Measurements from ENCODE around the gene VPS9D1.
"Not testable (repeated sequence)": the region's sequence is repeated elsewhere in the genome, so short reads cannot be mapped to it uniquely, and the experiment has no call there.

Gene VPS9D1

DNA sequence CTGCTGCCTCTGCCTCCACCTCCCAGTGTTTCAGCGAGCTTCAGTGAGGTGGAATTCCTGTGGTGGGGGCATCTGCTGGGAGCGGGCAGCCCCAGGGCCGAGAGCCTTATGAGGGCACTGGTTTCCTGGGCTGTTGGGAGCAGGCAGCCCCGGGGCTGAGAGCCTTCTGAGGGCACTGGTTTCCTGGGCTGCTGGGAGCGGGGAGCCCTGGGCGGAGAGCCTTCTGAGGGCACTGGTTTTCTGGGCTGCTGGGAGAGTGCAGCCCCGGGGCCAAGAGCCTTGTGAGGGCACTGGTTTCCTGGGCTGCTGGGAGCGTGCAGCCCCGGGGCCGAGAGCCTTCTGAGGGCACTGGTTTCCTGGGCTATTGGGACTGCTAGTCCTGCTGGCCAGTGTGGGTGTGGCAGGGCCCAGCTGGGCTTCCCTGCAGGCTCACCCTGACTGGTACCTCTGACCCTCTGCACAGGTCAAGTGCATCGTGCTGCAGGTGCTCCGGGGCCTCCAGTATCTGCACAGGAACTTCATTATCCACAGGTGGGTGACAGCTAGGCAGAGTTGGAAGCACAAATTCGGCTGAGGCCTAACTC, 28.6 kb downstream of the VPS9D1 start:
- no peak for DNase-seq

DNA sequence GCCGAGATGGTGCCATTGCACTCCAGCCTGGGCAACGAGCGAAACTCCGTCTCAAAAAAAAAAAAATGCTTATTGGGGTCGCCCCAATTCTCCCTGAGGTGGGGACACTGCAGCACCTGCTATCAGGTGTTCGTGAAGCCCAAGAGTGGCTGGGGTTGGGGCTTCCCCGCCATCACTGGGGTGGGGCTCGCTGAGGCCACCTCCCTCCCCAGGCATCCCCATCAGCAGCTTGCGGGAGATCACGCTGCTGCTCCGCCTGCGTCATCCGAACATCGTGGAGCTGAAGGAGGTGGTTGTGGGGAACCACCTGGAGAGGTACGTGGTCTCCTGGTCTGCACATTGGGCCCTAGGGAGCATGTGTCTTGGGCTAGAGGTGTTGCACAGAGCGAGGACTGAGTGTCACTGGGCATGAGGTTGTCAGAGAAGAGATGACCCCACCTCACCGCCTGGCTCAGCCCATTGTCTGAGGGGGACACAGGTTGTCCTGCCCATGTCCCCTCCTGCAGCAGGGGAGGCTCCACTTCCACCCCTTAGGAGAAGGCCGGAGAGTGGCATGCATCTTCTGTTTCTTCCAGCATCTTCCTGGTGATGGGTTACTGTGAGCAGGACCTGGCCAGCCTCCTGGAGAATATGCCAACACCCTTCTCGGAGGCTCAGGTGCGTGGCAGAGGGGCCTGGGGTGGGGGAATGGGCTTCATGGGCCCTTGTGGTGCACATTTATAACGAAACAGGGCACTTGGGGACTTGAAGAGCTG, 29.3 kb downstream of the VPS9D1 start:
- DNase-seq, result no peak

DNA sequence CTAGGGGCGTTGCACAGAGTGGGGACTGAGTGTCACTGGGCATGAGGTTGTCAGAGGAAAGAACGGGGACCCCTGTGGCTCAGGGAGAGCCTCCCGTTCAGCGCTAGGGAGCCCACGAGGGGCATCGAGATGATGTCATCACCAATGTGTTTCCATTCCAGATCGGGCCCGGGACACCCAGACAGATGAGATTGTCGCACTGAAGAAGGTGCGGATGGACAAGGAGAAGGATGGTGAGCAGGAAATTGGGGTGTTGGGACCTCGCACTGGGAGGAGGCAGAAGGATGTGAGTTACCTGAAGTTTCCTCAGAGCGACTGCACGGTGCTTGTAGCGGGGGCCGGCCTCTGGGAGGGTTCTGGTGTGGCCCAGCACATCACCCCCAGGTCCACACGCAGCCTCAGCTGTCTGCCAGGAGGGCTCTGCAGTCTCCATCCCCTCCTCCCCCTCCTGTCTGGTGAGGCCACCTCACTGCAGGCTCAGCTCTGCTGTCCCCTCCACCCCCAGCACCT, 30.3 kb downstream of the VPS9D1 start:
- no peak for DNase-seq

DNA sequence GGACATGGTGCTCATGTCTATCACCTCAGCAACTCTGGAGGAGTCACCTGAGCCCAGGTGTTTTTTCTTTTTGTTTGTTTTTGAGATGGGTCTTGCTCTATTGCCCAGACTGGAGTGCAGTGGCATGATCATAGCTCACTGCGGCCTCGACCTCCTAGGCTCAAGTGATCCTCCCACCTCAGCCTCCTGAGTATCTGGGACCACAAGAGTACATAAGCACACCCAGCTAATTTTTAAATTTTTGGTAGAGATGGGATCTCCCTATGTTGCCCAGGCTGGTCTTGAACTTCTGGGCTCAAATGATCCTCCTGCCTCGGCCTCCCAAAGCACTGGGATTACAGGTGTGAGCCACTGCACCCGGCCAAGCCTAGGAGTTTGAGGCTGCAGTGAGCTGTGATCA, 31.1 kb downstream of the VPS9D1 start:
- DNase-seq, result not testable (repeated sequence)

DNA sequence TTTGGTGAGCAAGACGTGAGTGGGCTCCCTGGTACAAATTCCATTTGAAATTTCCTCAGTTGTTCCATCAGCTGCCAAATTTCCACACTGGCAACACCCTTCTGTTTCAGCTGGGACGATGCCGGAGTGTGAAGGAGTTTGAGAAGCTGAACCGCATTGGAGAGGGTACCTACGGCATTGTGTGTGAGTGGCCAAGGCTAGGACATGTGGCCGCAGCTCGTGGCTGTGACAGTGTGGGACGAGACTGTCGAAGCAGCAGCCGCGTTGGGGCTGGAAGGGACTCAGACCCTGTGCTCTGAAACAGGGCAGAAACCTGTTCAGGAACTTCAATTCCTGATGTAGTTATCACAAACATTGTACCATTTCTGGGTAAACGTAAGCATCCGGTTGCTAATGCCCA, 31.6 kb downstream of the VPS9D1 start:
- DNase-seq, result no peak

DNA sequence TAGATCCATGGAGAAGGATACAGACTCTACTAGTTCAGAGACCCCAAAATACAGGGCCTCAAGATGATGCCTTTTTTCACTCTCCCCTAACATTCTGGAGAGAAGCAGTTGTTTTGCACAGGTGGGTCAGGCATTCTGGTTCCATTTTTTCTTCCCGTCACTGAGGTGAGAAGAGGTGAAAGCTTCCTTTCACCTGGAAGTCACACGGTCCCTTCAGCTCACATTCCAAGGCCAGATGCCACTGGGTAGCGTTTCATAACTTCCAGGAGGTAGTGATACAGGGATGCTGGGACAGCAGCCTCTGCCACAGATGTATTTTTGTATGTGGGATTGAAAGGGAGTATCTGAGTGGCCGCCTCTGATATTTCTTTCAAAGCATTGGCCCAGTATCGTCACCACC, 32.3 kb downstream of the VPS9D1 start:
- no peak for DNase-seq

DNA sequence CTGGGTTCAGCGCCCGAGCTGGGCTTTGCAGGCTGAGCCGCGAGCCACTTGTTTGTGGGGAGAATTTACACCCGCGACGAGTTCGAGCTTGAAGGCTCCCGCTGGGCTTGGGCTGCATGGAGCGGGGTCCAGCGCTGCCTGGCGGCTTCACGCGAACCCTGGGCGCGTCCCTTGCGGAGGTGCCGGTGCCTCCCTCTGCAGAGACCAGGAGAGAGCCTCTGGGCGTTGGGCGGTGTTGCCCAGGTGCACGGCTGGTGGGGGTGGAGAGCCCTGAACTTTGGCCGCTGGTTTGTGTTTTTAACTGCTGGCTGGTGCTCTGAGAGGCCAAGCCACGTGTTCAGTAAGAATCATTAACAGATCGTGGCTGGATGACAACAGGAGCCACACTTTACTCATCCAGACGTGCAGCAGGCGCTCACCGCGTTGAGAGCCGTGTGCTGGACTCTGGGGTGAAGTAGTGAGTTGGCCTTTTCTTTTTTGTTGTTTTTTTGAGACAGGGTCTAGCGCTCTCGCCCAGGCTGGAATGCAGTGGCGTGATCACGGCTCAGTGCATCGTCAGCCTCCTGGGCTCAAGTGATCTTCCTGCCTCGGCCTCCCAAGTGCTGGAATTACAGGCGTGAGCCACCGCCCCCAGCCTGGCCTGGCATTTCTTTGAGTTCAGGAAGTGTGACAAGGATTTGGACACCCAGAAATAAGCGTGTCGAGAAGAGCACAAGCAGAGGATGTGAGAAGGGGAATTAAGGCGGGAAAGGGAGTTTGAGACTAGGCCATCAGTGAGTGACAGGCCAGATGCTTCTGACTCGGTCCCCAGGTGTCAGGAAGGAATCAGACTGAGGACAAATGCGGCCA, 33.4 kb downstream of the VPS9D1 start:
- no peak for DNase-seq

DNA sequence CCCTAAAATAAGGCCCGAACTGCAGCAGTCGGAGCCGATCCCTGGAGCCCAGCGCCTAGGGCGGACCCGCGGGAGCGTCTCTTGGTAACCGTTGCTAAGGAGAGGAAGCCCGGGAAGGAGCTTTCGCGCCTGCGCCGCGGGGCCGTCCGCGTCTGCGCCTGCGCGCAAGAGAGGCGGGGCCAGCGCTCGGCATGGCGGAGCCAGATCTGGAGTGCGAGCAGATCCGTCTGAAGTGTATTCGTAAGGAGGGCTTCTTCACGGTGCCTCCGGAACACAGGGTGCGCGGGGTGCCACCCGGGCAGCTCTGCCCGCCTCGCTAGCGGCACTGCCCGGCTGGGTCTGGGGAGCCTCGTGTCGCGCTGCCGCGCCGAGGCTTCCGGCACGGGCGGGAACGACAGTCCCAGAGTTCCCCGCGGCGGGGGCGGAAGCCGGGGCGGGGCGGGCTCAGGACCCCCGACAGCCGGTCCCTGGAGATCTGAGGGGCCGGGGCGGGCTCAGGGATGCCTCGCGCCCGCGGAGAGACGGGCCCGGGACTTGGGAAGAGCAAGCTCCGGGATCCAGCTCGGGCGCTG, 34.1 kb downstream of the VPS9D1 start, which contains the start of gene CDK10:
Gene CDK10, plus strand, starts transcription at position 170 of the 572 bp plus-strand sequence. Its CDS starts 22 bp downstream, at position 192.
- DNase-seq, result peak; percentile 90

DNA sequence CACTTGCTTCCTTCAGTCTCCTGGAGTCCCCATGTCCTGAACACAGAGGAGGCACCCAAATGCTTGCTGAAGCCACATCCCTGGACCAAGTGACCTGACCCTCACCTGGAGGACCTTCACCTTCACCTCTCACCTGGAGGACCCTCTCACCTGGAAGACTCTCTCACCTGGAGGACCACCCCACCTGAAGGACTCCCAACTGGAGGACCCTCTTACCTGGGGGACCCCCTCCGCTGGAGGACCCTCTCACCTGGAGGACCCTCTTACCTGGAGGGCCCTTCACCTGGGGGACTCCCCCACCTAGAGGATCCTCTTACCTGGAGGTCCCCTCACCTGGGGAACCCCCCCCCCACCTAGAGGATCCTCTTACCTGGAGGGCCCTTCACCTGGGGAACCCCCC, 34.8 kb downstream of the VPS9D1 start:
- DNase-seq, result no peak

DNA sequence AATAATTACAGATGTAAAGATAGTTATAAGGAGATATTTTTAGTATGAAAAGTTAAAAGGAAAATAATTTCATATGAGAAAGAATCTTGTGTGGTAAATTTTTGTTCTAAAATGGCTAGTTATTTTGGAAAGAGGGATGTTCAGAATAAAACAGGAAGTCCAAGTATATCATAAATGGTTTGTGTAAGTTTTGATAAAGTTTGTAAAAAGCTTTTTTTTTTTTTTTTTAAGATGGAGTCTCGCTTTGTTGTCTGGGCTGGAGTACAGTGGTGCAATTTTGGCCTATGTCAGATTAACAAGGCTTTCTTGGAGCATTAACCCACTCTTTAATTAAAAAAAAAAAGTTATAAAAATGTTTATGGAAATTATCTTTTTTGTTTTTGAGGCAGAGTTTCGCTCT, 42.4 kb downstream of the VPS9D1 start:
- no peak for DNase-seq

DNA sequence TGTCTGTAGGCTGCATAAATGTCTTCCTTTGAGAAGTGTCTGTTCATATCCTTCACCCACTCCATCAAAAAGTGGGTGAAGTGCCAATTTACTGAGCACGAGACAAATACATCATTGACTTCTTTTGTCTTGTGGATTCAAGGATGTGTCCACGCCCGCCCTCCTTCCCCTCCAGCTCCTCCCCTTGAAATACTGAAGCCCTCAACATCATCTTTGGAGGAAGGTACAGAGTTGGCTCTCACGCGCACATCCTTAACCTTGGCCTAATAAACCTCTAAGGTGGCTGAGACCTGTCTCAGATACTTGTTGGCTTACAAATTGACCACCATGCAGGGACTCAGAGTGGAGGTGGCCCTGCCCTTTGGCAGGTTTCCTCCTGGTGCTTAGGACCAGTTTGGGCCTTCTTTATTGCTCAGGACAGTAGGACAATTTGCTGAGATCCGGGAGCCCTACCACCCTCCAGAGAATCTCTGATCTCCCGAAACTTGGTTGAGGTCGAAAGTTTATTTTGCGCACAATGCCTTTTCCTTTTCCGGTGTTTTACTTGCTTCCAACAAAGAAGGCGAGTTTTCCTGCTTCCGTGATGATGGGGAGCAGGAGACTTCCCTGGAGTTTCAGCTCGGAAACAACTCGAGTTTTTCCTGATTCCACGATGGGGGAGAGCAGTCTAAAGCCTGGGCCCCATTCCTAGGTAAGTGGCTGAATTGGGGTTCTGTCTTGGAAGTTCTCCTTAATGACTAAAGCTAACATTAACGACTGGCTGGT, 48.3 kb downstream of the VPS9D1 start:
- DNase-seq, result no peak

DNA sequence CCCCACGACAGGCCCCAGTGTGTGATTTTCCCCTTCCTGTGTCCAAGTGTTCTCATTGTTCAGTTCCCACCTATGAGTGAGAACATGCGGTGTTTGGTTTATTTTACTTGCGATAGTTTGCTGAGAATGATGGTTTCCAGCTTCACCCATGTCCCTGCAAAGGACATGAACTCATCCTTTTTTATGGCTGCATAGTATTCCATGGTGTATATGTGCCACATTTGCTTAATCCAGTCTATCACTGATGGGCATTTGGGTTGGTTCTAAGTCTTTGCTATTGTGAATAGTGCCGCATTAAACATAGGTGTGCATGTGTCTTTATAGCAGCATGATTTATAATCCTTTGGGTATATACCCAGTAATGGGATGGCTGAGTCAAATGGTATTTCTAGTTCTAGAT, 49.1 kb downstream of the VPS9D1 start:
- not testable (repeated sequence) for DNase-seq

DNA sequence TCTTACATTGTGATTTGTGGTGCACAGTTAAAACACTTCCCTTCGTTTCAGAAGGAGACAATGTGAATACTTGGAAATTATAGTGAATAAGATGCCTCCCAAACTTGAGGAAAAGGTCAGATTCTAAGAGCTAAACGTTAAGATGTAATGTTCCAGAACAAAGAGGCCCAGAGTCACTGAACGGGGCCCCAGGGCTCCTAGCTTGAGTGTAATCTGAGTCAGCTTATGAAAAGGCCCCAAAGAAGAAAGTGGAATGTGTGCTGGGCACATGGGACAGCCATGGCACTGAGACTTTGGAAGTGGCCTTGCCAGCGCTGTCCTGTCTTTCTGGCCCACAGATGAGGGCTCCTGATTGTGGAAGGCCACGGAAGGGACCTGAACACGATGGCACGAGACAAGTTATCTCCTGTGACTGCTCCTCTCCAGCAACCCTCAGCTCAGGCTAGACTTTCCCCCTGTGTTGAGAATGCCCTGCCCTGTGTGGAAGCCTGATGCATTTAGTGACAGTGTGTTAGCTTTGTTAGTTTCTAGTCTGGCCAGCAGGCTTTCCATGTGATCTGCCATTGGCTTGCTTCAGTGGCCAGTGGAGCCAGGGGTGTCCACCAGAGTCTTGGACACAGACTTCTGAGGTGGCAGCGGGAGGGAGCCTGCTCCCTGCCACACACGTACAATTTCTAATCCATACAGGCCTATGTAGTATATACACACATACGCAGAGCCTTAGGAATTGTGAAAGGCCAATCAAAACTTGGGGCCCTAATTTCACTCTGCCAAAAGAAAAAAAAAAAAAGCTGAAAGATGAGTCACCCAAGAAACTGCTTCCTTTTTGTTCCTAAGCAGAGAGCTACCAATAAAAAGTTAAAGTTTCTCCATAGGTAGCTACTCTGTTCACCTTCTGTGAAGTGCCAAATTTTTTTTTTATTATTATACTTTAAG, 49.9 kb downstream of the VPS9D1 start:
- no peak for DNase-seq

DNA sequence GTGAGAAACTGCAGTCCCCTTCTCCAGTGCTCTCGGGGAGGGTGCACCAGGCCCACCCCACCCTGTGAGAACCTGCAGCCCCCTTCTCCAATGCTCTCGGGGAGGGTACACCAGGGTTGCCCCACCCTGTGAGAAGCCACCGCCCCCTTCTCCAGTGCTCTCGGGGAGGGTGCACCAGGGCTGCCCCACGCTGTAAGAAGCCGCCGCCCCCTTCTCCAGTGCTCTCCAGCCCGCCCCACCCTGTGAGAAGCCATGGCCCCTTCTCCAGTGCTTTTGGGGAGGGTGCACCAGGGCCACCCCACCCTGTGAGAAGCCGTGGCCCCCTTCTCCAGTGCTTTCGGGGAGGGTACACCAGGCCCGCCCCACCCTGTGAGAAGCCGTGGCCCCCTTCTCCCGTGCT, 50.9 kb downstream of the VPS9D1 start:
- DNase-seq, result no peak

DNA sequence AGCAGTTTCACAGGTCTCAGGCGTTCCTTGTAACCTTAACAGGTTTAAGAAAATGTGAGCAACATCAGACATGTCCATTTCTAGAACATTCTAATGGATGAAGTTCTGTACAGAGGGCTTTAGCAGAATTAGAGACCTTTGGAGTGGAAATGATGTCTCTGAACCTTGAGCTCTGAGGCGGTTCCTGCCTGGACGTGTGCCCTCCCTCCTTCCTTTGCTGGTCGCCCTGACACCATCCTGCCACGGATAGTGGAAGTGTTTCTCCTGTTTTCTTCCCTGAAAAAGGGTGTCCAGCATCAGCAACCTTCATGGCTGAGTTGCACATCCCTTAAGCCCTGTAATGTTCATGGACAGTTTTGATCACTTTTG, 51.9 kb downstream of the VPS9D1 start:
- DNase-seq, result no peak

DNA sequence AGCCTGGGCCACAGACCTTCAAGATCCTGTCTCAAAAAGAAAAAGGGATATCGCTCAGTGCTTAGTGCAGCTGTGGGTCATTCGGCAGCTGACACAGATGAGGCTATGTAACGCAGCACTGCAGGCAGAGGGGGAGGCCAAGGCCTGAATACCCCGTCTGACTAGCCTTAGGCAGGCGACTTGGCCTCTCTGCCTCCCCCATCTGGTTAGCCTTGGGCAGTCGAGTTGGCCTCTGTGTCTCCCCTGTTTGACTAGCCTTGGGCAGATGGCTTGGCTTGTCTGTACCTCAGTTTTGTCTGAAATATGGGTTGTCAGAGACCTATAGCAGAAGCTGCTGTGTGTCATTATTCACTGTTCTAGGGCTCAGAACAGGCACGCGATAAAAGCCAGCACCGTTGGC, 53.1 kb downstream of the VPS9D1 start:
- DNase-seq, result no peak

DNA sequence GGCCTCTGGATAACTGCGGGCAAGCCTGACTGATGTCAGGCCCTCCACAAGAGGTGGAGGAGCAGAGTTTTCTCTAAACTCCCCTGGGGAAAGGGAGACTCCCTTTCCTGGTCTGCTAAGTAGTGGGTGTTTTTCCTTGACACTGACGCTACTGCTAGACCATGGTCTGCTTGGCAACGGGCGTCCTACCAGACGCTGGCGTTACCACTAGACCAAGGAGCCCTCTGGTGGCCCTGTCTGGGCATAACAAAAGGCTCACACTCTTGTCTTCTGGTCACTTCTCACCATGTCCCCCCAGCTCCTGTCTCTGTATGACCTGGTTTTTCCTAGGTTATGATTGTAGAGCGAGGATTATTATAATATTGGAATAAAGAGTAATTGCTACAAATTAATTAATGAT, 53.7 kb downstream of the VPS9D1 start:
- not testable (repeated sequence) for DNase-seq

DNA sequence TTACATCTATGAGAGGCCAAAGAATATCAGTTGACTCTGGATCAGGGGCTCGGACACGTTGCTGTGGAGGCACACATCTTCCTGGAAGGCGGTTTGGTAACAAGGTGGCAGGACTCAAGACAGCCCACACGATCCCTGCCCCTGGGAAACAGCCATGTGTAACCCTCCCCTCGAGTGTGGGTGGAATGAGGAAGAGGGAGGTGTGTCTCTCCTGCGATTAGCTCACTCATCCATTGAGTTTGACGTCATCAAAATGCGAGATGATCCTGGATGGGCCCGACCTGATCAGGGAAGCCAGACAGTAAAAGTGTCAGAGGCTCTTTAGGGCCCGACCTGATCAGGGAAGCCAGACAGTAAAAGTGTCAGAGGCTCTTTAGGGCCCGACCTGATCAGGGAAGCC, 56.5 kb downstream of the VPS9D1 start:
- not testable (repeated sequence) for DNase-seq

DNA sequence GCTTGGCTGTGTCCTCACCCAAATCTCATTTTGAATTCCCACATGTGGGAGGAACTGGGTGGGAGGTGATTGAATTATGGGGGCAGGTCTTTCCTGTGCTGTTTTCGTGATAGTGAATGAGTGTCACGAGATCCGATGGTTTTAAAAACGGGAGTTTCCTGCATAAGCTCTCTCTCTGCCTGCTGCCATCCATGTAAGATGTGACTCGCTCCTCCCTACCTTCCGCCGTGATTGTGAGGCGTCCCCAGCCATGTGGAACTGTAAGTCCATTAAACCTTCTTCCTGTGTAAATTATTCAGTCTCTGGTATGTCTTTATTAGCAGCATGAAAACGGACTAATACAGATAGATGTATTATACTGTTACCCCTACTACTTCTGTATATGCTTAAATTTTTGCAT, 59.5 kb downstream of the VPS9D1 start:
- no peak for DNase-seq

DNA sequence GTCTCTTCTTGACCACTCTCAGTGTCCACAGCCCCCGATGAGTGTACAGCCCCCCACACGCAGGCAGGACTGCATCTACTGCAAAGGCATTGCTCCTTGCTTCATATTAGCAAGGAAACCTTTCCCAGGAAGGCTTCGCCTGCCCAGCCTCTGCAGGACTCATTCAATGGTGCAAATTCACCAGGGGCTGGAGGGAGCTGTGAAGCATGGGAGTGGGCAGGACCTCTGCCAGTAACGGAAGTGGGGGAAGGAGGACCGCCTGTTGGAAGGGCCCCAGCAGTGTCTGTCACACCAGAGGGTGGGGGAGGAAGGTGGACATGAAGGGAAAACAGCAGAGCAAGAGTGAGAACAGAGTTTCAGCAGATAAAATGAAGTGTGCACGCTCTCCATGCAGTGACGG, 60.6 kb downstream of the VPS9D1 start:
- DNase-seq, result no peak

DNA sequence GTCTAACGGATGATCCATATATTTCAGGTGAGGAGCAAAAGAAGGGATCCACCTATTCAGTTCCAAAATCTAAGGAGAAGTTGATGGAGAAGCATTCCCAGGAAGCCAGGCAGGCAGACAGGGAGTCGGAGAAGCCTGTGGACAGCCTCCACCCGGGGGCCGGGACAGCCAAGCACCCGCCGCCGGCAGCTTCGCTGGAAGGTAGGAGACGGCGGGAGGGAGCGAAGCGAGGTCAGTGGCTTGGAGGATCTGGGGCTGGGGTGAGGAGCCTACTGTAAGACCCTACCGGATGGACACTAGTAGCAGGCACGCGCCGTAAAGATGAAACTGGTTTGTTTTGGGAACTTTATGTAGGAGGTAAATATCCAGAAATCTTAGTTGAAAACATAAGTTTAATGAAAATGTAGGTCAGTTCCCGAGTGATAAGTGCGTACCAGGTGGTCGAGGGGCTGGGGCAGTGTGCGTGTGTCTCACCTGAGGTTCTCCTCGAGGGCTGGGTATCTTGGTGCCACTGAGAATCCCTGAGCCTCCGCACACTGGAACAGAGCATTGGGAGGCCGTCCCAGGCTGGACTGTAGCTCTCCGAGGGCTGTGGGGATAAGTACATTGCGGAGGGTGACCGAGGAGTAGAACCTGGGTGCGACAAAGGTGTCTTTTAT, 62.3 kb downstream of the VPS9D1 start:
- no peak for DNase-seq

Measured in CD4-positive, alpha-beta T cell treated with Interleukin-12 subunit alpha and Interleukin-12 subunit beta, for 1 hour (primary cell).